Right atrium auricular region (tissue), 2 donors: Measurements from ENCODE around the gene VGLL3. TPM values are rescaled to one million over a fixed set of nuclear protein-coding genes. Genes with fewer than 3 reads are reported as not detected.
A peak's percentile ranks its signal among the peaks of the same experiment; 100 is the strongest.
"Not testable (repeated sequence)": the region's sequence is repeated elsewhere in the genome, so short reads cannot be mapped to it uniquely, and the experiment has no call there.

Source experiments
- DNase-seq: peaks from one replicate; pipeline ENCODE4 v3.0.0-alpha.2; 2019; ENCODE audit warnings: low spot score
- H3K27ac ChIP-seq, 2 donors: fragments of 200-600 bp; sonication (generic); 1 replicate in 1 of 2; 2 replicates in 1 of 2; pipeline ENCODE4 v1.5.1; 2016 to 2019
- H3K27me3 ChIP-seq, 2 donors: fragments of 200-600 bp; sonication (generic); one replicate each; pipeline versions ENCODE4 v1.5.1 to v1.6.0; 2017 to 2019
- H3K36me3 ChIP-seq: fragments of 200-600 bp; sonication (generic); one replicate; pipeline ENCODE4 v1.5.1; 2016
- H3K4me1 ChIP-seq, 2 donors: fragments of 200-600 bp; sonication (generic); one replicate each; pipeline versions ENCODE4 v1.5.1 to v1.6.0; 2017 to 2019
- H3K4me3 ChIP-seq, 2 donors: fragments of 200-600 bp; sonication (generic); 1 replicate in 1 of 2; 2 replicates in 1 of 2; pipeline ENCODE4 v1.5.1; 2017 to 2019; ENCODE audit warnings: mild to moderate bottlenecking in 1 of 2, moderate library complexity in 1 of 2
- H3K9me3 ChIP-seq, 2 donors: fragments of 200-600 bp; sonication (generic); one replicate each; pipeline ENCODE4 v1.5.1; 2019
- CTCF ChIP-seq, 2 donors: fragments of 200-600 bp; sonication (generic); IDR thresholded peaks; one replicate each; pipeline ENCODE4 v1.5.1; 2019; ENCODE audit warnings: antibody characterized with exemption in 2 of 2
- total RNA-seq, 2 donors: library from RNA; depleted of rRNA; stranded (reverse); fragments of >200 nt; gene quantifications; one replicate each; pipeline ENCODE4 v1.1.0, GENCODE V29; 2016

VGLL3 gene
- total RNA-seq, 2 donors from 2014 or later: 13.0 to 32.4 TPM

DNA sequence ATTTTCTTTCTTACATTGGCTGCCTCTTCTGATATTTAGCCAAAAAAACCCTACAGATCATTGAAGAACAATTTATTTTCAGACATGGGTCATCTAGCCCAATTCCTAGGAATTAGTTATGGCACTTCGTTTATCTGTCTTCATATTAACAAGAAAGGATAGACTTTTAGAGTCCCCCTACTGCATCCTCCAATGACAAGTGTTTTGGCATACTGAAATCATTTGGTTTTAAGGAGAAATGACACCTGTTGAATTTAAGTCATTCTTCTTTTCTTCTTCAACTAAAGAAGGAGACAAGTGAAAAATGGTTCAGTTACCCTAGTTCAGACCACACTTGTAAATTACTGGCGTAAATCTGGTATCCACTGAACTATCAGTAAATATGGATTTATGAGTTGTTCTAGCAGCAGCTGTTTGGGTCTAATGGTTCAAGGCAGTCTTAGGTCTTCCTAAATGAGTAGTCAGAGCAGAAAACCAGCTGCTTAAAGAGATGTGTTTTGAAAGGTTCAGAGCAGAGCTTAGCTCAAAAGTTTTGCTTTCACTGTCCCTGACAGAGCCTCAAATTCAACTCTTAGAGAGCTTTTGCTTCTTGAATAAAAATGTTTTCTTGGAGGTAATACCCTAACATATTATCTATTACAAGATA is 5.6 kb downstream of the VGLL3 start:
- TF ChIP-seq CTCF (IDR thresholded peaks at IDR 0.05): no peak
- Histone ChIP-seq H3K36me3 (no peaks in the 10 kb centered on the region), H3K4me3 (no peak overlapping the region), H3K9me3 (no peaks in the 10 kb centered on the region), H3K27me3 (no peaks in the 10 kb centered on the region), H3K4me1 (peaks cover 0 to 10% of the 10 kb centered on the region in 2 donors), H3K27ac (peak overlapping the region; percentile 23 to 46)
- DNase-seq: no peak

DNA sequence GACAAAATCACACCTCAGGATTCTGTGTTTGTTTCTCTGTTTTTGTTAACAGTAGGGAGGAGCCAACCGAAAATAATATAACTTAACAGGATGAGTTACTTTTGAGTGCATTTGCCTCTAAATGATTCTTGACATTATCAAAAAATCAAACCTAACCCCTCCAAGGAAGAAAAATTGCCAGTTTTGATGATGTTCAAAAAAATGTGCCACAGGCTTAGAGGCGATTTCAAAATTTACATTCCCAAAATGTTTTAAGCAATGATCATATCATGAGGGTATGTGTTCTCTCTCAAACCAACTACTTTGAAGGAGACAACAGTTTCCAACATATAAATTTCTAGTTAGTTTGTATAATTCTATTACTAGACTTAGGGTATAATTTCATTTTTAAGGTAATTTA is 6.7 kb downstream of the VGLL3 start:
- no peaks in the 10 kb centered on the region for H3K36me3 ChIP-seq
- H3K27me3 ChIP-seq: no peaks in the 10 kb centered on the region
- peak overlapping the region in 1 of 2 donors; percentile 46 for H3K27ac ChIP-seq
- no peak for DNase-seq
- no peak for TF ChIP-seq CTCF (IDR thresholded peaks at IDR 0.05)
- H3K9me3 ChIP-seq: no peaks in the 10 kb centered on the region
- no peak overlapping the region for H3K4me3 ChIP-seq
- peaks cover 0 to 10% of the 10 kb centered on the region in 2 donors for H3K4me1 ChIP-seq

- H3K4me1 ChIP-seq: peaks cover 0 to 10% of the 10 kb centered on the region in 2 donors
- peak overlapping the region; percentile 32 to 60 for H3K27ac ChIP-seq
- no peak for TF ChIP-seq CTCF (IDR thresholded peaks at IDR 0.05)
- H3K9me3 ChIP-seq: no peaks in the 10 kb centered on the region
- DNase-seq: no peak
- no peak overlapping the region for H3K4me3 ChIP-seq
- no peaks in the 10 kb centered on the region for H3K27me3 ChIP-seq
- H3K36me3 ChIP-seq: no peaks in the 10 kb centered on the region
Measured at GRCh38 chr3:86982883-86983282, 8.1 kb downstream of the VGLL3 start.

GRCh38 chr3:86978111-86978551 is 12.8 kb downstream of the VGLL3 start:
- no peak for DNase-seq
- peak overlapping the region; percentile 28 to 38 for H3K27ac ChIP-seq

GRCh38 chr3:86976219-86976618 is 14.7 kb downstream of the VGLL3 start:
- Histone ChIP-seq H3K36me3 (no peaks in the 10 kb centered on the region), H3K4me1 (no peaks in the 10 kb centered on the region), H3K27ac (no peak overlapping the region), H3K27me3 (no peaks in the 10 kb centered on the region), H3K4me3 (no peak overlapping the region), H3K9me3 (no peaks in the 10 kb centered on the region)
- DNase-seq: no peak
- no peak for TF ChIP-seq CTCF (IDR thresholded peaks at IDR 0.05)

More at GRCh38 chr3:86978111-86978551, 12.8 kb downstream of the VGLL3 start:
- no peaks in the 10 kb centered on the region for H3K36me3 ChIP-seq
- no peak for TF ChIP-seq CTCF (IDR thresholded peaks at IDR 0.05)
- H3K9me3 ChIP-seq: no peaks in the 10 kb centered on the region
- no peaks in the 10 kb centered on the region for H3K27me3 ChIP-seq
- H3K4me3 ChIP-seq: no peak overlapping the region
- H3K4me1 ChIP-seq: no peaks in the 10 kb centered on the region

DNA sequence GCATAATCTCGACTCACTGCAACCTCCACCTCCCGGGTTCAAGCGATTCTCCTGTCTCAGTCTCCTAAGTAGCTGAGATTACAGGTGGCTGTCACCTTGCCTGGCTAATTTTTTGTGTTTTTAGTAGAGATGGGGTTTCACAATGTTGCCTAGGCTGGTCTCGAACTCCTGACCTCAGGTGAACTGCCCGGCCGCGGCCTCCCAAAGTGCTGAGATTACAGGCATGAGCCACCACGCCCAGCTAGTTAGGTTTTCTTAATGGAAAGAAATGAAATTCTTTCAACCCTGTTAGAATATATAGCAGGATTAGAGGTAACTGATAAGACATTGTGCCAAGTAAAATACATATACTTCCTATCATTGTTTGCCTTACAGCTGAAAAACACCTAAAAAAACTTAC is 16.8 kb downstream of the VGLL3 start:
- H3K27ac ChIP-seq: peak overlapping the region in 1 of 2 donors; percentile 3
- H3K4me1 ChIP-seq, DNase-seq: not testable (repeated sequence)

More for the DNA sequence above, 16.8 kb downstream of the VGLL3 start:
- H3K4me3 ChIP-seq, H3K9me3 ChIP-seq, H3K36me3 ChIP-seq, H3K27me3 ChIP-seq: not testable (repeated sequence)
